Nephron progenitor cell (in vitro differentiated cells): ENCODE data around the gene BIRC5.

Source experiments
- DNase-seq: peaks from one replicate; pipeline ENCODE4 v3.0.0; 2021
- H3K27ac Mint-ChIP-seq: 2 replicates; pipeline ENCODE4 v1.8.0; 2021; ENCODE audit warnings: mild to moderate bottlenecking, moderate library complexity, mixed read lengths
- H3K27me3 Mint-ChIP-seq: 2 replicates; pipeline ENCODE4 v1.8.0; 2021; ENCODE audit warnings: mild to moderate bottlenecking, low read depth, mixed read lengths; ENCODE audit not compliant: poor library complexity
- H3K36me3 Mint-ChIP-seq: 2 replicates; pipeline ENCODE4 v1.8.0; 2021; ENCODE audit warnings: low read depth, mixed read lengths
- H3K4me1 Mint-ChIP-seq: 2 replicates; pipeline ENCODE4 v1.8.0; 2021; ENCODE audit warnings: mixed read lengths
- H3K4me3 Mint-ChIP-seq: 2 replicates; pipeline ENCODE4 v1.8.0; 2021; ENCODE audit warnings: mild to moderate bottlenecking, moderate library complexity, mixed read lengths
- H3K9me3 Mint-ChIP-seq: 2 replicates; pipeline ENCODE4 v1.8.0; 2021; ENCODE audit warnings: mild to moderate bottlenecking, moderate library complexity, mixed read lengths
- CTCF ChIP-seq: fragments of 200-600 bp; sonication (generic); IDR thresholded peaks from 2 replicates; pipeline ENCODE4 v1.5.0; 2021; ENCODE audit warnings: antibody characterized with exemption

The BIRC5 gene

DNA sequence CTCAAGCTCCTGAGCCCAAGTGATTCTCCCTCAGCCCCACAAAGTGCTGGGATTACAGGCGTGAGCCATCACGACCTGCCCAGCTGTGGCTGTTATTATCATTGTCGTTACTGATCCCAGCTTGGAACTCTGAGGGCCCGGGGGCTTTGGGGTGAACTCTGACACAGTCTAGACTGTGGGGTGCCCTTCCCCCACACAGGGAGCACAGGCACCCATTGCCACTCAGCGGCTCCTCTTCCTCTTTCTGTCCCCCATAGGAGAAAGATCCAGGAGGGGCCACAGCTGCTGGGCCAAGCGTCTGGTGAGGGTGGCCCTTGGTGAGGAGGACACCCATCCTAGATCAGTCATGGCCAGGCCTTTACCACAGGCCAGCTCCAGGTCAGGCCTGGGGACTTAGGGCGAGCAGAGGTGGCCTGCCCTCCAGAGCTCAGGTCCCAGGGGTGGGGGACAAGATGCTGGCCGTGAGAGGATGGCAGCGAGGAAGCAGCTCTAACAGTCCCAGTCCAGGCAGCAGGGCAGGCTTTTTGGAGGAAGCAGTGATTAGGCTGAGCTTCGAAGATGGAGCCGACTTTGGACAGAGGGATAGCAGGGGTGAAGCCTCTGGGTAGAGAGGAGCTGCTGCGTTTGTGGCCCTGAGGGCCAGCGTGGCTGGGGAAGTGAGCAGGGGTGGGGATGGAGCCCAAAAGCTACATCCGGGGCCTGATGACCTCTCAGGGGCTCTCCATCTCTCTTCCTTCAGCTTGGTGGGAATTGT lies 42.1 kb downstream of the BIRC5 start:
- H3K27me3 Mint-ChIP-seq = peaks cover 13% of the 10 kb centered on the region
- H3K4me1 Mint-ChIP-seq = peaks cover 62% of the 10 kb centered on the region
- peak overlapping the region; percentile 57 for H3K27ac Mint-ChIP-seq
- H3K9me3 Mint-ChIP-seq = no peaks in the 10 kb centered on the region
- H3K36me3 Mint-ChIP-seq = no peaks in the 10 kb centered on the region
- TF ChIP-seq CTCF = no peak
- no peak for DNase-seq
- H3K4me3 Mint-ChIP-seq = no peak overlapping the region

DNA sequence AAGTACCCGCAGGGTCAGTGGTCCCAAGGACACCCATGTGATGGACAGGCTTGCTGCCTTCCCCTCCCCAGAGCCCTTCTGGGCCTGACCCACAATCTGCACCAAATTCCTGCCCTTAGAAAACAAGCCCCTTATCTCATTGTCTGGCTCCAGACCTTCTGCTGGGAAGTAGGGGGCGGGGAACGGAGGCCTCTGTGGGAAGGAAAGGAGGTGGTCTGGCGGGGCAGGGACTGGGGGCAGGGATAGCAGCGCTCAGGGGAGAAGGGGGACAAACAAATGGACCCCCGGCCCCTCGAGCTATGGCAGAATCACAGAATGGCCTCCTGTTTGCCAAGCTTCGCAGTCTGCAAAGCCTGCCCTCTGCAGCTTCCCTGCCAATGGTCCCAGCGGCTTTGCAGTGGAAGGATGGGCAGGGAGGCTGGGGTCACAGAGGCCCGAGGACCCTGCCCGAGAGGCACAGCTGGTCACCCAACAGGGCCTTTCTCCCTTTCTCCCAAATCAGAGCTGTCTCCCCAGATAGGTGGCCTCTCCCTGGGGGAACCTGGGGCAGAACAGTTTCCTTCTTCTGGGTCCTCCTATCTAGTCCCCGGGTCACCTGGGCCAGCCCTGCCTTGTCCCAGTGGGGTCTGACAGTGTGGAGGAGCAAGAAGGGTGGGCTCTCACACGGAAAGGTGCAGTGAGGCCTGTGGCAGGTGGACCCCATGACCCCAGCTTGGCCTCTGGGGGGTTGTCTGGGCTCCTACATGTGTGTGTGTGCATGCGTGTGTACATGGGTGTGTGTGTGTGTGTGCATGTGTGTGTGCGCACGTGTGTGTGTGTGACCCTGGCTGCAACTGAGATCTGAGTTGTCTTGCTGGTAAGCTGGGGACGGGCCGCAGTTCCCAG lies 42.9 kb downstream of the BIRC5 start:
- H3K27ac Mint-ChIP-seq = no peak overlapping the region
- no peak overlapping the region for H3K4me3 Mint-ChIP-seq
- H3K4me1 Mint-ChIP-seq = peaks cover 62% of the 10 kb centered on the region
- TF ChIP-seq CTCF = no peak
- no peaks in the 10 kb centered on the region for H3K36me3 Mint-ChIP-seq
- H3K27me3 Mint-ChIP-seq = peaks cover 13% of the 10 kb centered on the region
- H3K9me3 Mint-ChIP-seq = no peaks in the 10 kb centered on the region
- DNase-seq = no peak

DNA sequence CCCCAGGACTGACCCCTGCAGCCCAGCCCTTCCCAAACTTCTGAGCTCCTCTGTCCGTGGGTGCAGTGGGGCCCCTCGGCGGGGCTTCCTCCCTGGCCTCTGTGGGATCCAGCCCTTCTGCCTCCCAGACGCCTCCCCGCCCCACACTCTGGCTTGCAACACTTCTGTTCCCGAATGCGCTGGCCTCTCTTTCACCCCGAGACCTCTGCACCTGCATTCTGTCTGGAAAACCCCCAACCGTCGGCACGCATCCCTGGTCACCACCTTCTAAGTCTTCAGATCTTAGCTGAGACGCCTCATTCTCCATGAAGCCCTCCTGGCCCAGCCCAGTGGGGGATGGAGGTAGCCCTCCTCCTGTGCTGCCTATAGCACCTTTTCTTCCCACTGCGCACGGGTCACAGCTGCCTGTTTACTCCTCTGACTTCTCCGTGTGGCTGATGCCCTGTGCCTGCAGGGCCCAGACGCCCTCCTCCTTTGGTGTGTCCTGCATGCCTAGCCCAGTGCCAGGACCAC lies 43.8 kb downstream of the BIRC5 start:
- no peak for TF ChIP-seq CTCF
- peaks cover 60% of the 10 kb centered on the region for H3K4me1 Mint-ChIP-seq
- H3K9me3 Mint-ChIP-seq = no peaks in the 10 kb centered on the region
- H3K4me3 Mint-ChIP-seq = peak overlapping the region; percentile 61
- H3K36me3 Mint-ChIP-seq = no peaks in the 10 kb centered on the region
- DNase-seq = no peak
- H3K27me3 Mint-ChIP-seq = peaks cover 13% of the 10 kb centered on the region
- peak overlapping the region; percentile 67 for H3K27ac Mint-ChIP-seq

- Mint-ChIP-seq H3K9me3 (no peaks in the 10 kb centered on the region), H3K4me3 (peak overlapping the region; percentile 61), H3K4me1 (peaks cover 62% of the 10 kb centered on the region), H3K36me3 (no peaks in the 10 kb centered on the region), H3K27ac (peak overlapping the region; percentile 67), H3K27me3 (peaks cover 13% of the 10 kb centered on the region)
- DNase-seq = no peak
- no peak for TF ChIP-seq CTCF
Measured at GRCh38 chr17:78258323-78259191, 44.5 kb downstream of the BIRC5 start.

DNA sequence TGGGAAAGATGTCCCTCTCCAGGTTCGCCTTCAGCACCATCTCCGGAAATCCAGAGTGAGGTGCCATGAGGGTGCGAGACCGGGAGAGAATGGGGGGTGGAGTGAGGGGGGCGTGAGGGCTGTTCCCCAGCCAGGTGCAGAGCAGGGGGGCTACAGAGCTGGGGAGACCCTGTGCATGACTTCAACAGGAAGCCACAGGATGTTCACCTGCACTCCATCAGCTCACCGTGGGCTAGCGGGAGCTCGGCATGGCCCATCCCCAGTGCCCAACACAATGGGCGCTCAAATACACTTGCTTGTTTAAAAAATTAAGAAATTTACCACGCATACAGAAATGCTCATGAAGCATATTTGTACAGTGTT lies 45.1 kb downstream of the BIRC5 start:
- Mint-ChIP-seq H3K4me3 (no peak overlapping the region), H3K4me1 (peaks cover 65% of the 10 kb centered on the region), H3K27ac (no peak overlapping the region), H3K27me3 (peaks cover 11% of the 10 kb centered on the region), H3K36me3 (no peaks in the 10 kb centered on the region), H3K9me3 (no peaks in the 10 kb centered on the region)
- no peak for DNase-seq
- TF ChIP-seq CTCF = no peak
